ENCODE measurements around the gene GABRG1.

- TF ChIP-seq EP300 (conservative IDR thresholded peaks at IDR 0.05; ENCODE audit: poor library complexity, severe bottlenecking) = no peak
- TF ChIP-seq CTCF (IDR thresholded peaks at IDR 0.05; ENCODE audit: poor library complexity, severe bottlenecking) = no peak
- no peak for TF ChIP-seq EZH2 (IDR thresholded peaks at IDR 0.05; ENCODE audit: borderline replicate concordance, insufficient read depth, low read length, poor library complexity, severe bottlenecking)
- TF ChIP-seq MXI1 (conservative IDR thresholded peaks at IDR 0.05; ENCODE audit: poor library complexity, severe bottlenecking) = no peak
Measured at GRCh38 chr4:45987858-45988257, 136.0 kb downstream of the GABRG1 start.
